ENCODE results near the gene SMIM7.
"Not testable (repeated sequence)": the region's sequence is repeated elsewhere in the genome, so short reads cannot be mapped to it uniquely, and the experiment has no call there.

SMIM7 gene

GRCh38 chr19:16659832-16660708, at the start of gene SMIM7:
SMIM7 (minus strand) TSS chr19:16660144; CDS start chr19:16660110, 34 bp downstream.
- peak; percentile 96 for DNase-seq

DNA sequence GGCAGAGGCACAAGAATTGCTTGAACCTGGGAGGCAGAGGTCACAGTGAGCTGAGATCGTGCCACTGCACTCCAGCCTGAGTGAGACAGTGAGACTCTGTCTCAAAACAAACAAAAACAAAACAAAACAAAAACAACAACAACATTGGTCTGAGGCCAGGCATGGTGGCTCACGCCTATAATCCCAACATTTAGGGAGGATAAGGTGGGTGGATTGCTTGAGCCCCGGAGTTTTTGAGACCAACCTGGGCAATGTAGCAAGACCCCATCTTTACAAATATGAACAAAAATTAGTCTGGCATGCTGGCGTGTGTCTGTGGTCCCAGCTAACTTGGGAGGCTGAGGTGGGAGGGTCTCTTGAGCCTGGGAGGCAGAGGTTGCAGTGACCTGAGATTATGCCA, 43.7 kb upstream of the SMIM7 start:
- DNase-seq = no peak

DNA sequence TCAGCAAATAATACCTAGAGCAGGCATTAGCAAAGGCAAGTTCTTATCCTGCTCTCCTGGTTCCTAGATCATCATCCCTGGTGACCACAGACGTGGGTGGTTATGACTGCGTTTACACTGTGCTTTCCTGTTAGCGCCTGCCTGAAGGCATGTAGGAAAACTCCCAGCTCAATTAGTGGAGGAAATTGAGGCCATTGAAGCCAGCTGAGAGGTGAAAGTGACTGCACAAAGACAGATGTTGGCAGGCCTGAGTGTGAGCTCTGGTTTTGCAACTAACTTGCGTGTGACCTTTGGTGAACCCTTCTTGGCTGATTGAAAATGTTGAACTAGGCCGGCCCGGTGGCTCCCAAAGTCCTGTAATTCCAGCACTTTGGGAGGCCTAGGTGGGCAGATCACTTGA, 42.2 kb upstream of the SMIM7 start:
- DNase-seq = no peak

DNA sequence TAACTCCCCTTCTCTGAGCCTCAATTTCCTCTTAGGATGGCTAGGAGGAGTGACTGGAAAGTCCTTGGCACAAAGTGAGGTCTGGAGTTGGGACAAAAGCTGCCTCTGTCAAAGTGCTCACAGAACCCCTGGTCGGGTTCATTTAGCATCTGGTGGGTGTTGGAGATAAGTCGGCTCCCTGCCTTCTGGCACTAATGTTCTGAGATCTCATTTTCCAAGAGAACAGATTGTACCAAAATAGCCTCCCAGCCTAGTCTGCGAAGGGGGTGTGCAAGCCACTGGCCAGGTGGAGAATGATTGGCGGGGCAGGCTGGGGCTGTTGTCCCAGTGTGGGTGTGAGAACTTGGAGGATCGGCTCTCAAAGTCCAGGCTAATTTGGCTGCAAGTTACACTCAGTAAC, 39.0 kb upstream of the SMIM7 start:
- no peak for DNase-seq

GRCh38 chr19:16688084-16688483, 28.1 kb upstream of the SMIM7 start:
- no peak for DNase-seq

DNA sequence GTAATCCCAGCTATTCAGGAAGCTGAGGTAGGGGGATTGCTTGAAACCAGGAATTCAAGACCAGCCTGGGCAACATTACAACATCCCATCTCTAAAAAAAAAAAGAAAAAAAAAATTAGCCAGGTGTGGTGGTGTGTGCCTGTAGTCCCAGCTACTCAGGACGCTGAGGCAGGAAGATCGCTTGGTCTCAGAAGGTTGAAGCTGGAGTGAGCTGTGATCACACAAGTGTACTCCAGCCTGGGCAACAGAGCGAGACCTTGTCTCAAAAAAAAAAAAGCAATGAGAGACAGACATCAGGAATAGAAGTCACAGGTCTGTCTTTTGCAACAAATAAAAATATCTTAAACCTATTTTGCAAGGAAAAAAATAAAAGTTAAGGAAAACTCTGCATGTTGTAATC, 24.3 kb upstream of the SMIM7 start:
- DNase-seq = no peak

DNA sequence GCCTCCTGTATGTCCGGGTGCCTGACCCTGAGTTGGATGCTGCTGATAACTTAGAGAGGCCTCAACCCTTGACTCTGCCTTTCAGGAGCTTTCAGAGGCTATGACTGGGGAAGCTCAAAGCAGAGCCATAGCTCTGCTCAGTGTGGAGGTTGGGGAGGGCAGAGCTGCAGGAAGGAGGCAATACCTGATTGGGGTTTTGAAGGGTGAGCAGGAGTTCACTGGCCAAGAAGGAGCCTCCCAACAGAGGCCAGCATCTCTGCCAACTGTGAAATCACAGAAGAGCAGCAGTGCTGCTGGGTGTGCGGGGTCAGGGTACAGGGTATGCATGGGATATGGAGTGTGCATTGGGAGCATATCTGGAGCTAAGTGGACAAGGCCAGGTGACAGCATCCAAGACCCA, 22.6 kb upstream of the SMIM7 start:
- DNase-seq = no peak

DNA sequence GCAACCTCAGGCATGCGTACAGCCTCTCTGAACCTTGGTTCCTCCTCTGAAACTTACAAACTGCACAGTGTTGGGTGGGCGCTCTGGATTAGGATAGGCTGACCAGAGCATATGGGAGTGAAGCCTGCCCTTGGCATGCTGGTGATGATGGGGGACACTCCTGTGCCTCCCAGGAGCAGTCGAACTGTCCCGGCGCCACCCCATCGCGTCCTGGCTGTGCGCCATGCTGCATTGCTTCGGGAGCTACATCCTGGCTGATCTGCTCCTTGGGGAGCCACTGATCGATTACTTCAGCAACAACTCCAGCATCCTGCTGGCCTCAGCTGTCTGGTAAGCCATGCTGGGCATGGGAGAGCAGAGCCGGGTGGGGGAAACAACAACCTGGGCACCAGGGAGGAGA, 19.9 kb upstream of the SMIM7 start:
- DNase-seq = no peak

DNA sequence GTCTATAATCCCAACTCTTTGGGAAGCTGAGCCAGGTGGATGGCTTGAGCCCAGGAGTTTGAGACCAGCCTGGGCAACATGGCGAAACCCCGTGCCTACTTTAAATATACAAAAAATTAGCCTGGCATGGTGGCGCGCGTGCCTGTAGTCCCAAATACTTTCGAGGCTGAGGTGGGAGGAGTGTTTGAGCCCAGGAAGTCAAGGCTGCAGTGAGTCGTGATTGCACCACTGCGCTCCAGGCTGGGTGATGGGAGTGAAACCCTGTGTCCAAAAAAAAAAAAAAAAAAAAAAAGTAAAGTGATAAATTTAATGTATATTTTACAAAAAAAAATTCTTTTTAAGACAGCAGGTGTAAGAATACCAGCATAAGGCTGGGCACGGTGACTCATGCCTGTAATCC, 18.6 kb upstream of the SMIM7 start:
- no peak for DNase-seq

DNA sequence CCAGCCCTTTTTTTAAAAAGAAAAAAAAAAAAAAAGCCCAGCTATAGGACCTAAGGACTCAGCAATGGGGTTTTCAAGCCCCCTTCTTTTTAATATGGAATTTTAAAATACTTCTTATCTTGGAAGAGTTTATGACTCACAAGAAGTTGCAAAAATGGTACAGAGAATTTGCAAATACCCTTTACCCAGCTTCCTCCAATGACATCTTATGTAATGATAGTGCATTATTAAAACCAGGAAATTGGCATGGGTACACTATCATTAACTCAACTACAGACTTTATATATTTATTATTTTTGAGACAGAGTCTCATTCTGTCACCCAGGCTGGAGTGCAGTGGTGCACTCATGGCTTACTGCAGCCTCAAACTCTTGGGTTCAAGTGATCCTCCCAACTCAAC, 17.1 kb upstream of the SMIM7 start:
- no peak for DNase-seq

DNA sequence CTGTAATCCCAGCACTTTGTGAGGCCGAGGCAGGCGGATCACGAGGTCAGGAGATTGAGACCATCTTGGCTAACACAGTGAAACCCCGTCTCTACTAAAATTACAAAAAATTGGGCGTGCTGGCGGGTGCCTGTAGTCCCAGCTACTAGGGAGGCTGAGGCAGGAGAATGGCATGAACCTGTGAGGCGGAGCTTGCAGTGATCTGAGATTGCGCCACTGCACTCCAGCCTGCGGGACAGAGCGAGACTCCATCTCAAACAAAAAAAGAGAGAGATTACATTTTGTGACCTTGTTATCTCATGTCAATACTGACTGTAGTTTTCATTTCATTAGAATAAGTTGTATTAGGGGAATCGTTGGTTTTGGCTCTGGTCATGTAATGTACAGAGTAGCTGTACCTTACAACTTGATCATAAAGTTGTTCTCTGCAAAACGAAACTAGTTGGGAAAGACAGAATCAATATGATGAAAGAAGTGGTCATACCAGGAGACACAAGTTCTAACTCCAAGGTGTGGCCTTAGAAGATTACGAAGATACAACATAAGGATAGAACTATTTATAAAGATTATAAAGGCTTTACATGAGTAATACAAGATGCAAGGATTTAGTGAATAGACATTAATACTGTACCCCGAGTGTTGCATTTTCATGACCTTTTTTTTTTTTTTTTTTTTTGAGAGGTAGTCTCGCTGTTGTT, 16.3 kb upstream of the SMIM7 start:
- no peak for DNase-seq

DNA sequence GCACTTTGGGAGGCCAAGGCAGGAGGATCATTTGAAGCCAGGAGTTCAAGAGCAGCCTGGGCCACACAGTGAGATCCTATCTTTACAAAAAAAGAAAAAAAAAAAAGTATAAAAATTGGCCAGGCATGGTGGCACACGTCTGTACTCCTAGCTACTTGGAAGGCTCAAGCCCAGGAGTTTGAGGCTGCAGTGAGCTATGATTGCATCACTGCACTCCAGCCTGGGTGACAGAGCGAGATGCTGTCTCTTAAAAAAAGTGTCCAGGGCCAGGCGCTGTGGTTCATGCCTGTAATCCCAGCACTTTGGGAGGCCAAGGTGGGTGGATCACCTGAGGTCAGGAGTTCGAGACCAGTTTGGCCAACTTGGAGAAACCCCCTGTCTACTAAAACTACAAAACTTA, 13.9 kb upstream of the SMIM7 start:
- DNase-seq = not testable (repeated sequence)

DNA sequence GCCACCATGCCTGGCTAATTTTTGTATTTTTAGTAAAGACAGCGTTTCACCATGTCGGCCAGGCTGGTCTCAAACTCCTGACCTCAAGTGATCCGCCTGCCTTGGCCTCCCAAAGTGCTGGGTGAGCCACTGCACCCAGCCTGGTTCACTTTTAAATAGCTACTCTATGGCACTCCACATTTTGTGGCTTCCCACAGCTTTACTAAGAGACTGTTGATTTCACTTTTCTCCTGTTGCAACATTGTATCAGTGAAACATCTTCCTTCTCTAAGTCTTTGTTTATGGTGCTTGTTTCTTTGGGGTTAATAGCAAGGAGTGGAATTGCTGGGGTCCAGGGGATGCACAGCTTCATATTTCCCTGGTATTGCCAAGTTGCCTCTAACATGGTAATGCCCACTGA, 13.3 kb upstream of the SMIM7 start:
- no peak for DNase-seq

GRCh38 chr19:16671652-16672274, 11.8 kb upstream of the SMIM7 start:
- DNase-seq = no peak

DNA sequence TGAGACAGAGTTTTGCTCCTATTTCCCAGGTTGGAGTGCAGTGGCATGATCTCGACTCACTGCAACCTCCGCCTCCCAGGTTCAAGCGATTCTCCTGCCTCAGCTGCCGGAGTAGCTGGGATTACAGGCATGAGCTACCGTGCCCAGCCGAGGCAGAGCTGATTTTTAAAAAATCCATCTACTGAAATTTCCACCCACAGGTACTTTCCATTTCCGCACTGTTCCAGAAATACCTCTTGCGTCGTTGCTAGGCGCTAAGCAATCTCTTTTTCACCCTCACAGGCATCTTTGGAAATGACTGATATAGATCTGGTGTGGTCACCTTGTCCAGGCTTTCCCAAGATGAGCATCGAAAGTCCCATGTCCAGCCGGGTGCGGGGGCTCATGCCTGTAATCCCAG, 10.3 kb upstream of the SMIM7 start:
- DNase-seq = no peak

- not testable (repeated sequence) for DNase-seq
Measured at GRCh38 chr19:16668702-16669101, 8.8 kb upstream of the SMIM7 start.

DNA sequence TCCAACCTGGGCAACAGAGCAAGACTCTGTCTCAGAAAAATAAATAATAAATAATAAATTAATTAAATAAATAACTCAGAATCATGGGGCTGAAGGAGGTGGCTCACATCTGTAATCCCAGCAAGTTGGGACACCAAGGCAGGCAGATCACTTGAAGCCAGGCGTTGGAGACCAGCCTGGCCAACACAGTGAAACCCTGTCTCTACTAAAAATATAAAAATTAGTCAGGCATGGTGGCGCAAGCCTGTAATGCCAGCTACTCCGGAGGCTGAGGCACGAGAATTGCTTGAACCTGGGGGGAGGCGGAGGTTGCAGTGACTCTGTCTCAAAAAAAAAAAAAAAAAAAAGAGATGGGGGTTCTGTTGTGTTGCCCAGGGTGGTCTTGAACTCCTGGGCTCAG, 8.2 kb upstream of the SMIM7 start:
- no peak for DNase-seq

DNA sequence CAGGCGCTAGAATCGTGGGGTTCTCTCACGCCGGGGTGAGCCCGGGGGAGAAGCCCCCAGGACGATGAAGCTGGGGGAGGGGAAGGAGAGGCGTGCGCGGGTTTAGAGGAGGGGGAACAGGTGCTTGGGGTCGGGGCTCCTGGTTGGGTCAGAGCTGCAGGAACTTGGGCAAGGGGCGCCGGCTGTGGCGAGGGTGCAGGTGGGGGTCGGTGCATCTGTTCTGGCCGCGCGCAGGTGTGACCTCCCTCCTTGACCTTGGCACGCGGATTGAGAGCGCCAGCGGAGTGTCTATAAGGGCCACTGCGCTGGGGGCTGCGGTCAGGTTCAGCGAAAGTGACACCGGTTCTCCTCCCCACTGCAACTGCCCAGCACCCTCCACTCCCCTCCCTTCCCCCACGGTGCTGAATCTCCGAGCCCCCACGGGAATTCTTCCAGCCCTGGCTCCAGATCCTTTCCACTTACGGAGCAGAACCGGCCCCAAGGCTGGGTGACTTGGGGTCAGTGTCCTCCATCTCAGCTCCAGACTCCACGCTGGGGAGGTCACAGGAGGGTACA, 1.6 kb upstream of the SMIM7 start:
- no peak for DNase-seq

GRCh38 chr19:16660763-16661479, 977 bp upstream of the SMIM7 start, which contains the start of gene TMEM38A:
TMEM38A (plus strand) TSS chr19:16661139; CDS start chr19:16661218, 79 bp downstream.
- DNase-seq = peak; percentile 40

GRCh38 chr19:16659464-16659831, 496 bp downstream of the SMIM7 start:
- no peak for DNase-seq

GRCh38 chr19:16657384-16657783, 2.6 kb downstream of the SMIM7 start:
- no peak for DNase-seq

- no peak for DNase-seq
Measured at GRCh38 chr19:16655727-16656126, 4.2 kb downstream of the SMIM7 start.

DNA sequence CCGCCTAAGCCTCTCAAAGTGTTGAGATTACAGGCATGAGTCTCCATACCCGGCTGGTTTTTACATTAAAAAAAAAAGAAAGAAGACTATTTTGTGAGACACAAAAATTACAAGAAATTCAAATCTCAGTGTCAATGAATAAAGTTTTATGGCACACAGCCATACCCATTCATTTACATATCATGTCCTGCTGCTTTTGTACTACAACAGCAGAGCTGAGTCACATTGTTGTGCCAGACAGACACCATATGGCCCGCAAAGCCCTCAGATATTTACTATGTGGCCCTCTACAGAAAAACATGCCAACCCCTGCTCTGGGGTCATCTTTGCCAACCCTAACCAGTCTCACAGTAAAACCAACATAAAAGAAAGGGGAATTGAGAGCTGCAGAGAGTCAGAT, 5.3 kb downstream of the SMIM7 start:
- DNase-seq = no peak
